Nephron (organoid): ENCODE results near the gene C19orf47.

ENCODE experiments used
- H3K27ac Mint-ChIP-seq, 3 experiments: 2 replicates each; pipeline ENCODE4 v1.8.0; 2020; ENCODE audit warnings: mixed read lengths in 3 of 3, mild to moderate bottlenecking in 2 of 3, moderate library complexity in 1 of 3
- H3K27me3 Mint-ChIP-seq: 2 replicates; pipeline ENCODE4 v1.8.0; 2021; ENCODE audit warnings: low read depth, mild to moderate bottlenecking, moderate library complexity, mixed read lengths
- H3K36me3 Mint-ChIP-seq: 2 replicates; pipeline ENCODE4 v1.8.0; 2020; ENCODE audit warnings: low read depth, mixed read lengths
- H3K4me1 Mint-ChIP-seq: 2 replicates; pipeline ENCODE4 v1.8.0; 2020; ENCODE audit warnings: mixed read lengths
- H3K4me3 Mint-ChIP-seq, 3 experiments: 2 replicates each; pipeline ENCODE4 v1.8.0; 2020; ENCODE audit warnings: mild to moderate bottlenecking in 3 of 3, mixed read lengths in 3 of 3, moderate library complexity in 2 of 3
- H3K9me3 Mint-ChIP-seq: 2 replicates; pipeline ENCODE4 v1.8.0; 2020; ENCODE audit warnings: mixed read lengths
- CTCF ChIP-seq, 3 experiments: fragments of 200-600 bp; sonication (generic); IDR thresholded peaks; one replicate each; pipeline ENCODE4 v1.5.0; 2021; ENCODE audit warnings: antibody characterized with exemption in 3 of 3; ENCODE audit not compliant: unreplicated experiment in 3 of 3

C19orf47 gene

GRCh38 chr19:40379446-40380198, 31.4 kb upstream of the C19orf47 start:
- H3K36me3 Mint-ChIP-seq, result peaks cover 15% of the 10 kb centered on the region
- H3K27me3 Mint-ChIP-seq, result no peaks in the 10 kb centered on the region
- TF ChIP-seq CTCF (IDR thresholded peaks at IDR 0.05; ENCODE audit: unreplicated experiment in 3 of 3), result no peak
- H3K4me3 Mint-ChIP-seq, result no peak overlapping the region
- H3K4me1 Mint-ChIP-seq, result no peaks in the 10 kb centered on the region
- H3K27ac Mint-ChIP-seq, result no peak overlapping the region
- no peaks in the 10 kb centered on the region for H3K9me3 Mint-ChIP-seq

GRCh38 chr19:40378509-40378908, 30.3 kb upstream of the C19orf47 start:
- H3K9me3 Mint-ChIP-seq, result no peaks in the 10 kb centered on the region
- no peak overlapping the region for H3K27ac Mint-ChIP-seq
- no peaks in the 10 kb centered on the region for H3K4me1 Mint-ChIP-seq
- H3K36me3 Mint-ChIP-seq, result peaks cover 26% of the 10 kb centered on the region
- no peaks in the 10 kb centered on the region for H3K27me3 Mint-ChIP-seq
- H3K4me3 Mint-ChIP-seq, result no peak overlapping the region
- TF ChIP-seq CTCF (IDR thresholded peaks at IDR 0.05; ENCODE audit: unreplicated experiment in 3 of 3), result no peak

- Mint-ChIP-seq H3K27ac (no peak overlapping the region), H3K4me1 (no peaks in the 10 kb centered on the region), H3K27me3 (no peaks in the 10 kb centered on the region), H3K36me3 (peaks cover 29% of the 10 kb centered on the region), H3K4me3 (no peak overlapping the region), H3K9me3 (no peaks in the 10 kb centered on the region)
- no peak for TF ChIP-seq CTCF (IDR thresholded peaks at IDR 0.05; ENCODE audit: unreplicated experiment in 3 of 3)
Measured at GRCh38 chr19:40377876-40378385, 29.7 kb upstream of the C19orf47 start.

- Mint-ChIP-seq H3K36me3 (peaks cover 43% of the 10 kb centered on the region), H3K27ac (no peak overlapping the region), H3K4me3 (no peak overlapping the region), H3K27me3 (no peaks in the 10 kb centered on the region), H3K9me3 (no peaks in the 10 kb centered on the region), H3K4me1 (no peaks in the 10 kb centered on the region)
- no peak for TF ChIP-seq CTCF (IDR thresholded peaks at IDR 0.05; ENCODE audit: unreplicated experiment in 3 of 3)
Measured at GRCh38 chr19:40376286-40376862, 28.2 kb upstream of the C19orf47 start.

- peaks cover 58% of the 10 kb centered on the region for H3K36me3 Mint-ChIP-seq
- no peaks in the 10 kb centered on the region for H3K9me3 Mint-ChIP-seq
- H3K27me3 Mint-ChIP-seq, result no peaks in the 10 kb centered on the region
- no peak overlapping the region for H3K4me3 Mint-ChIP-seq
- TF ChIP-seq CTCF (IDR thresholded peaks at IDR 0.05; ENCODE audit: unreplicated experiment in 3 of 3), result no peak
- no peak overlapping the region for H3K27ac Mint-ChIP-seq
- H3K4me1 Mint-ChIP-seq, result peaks cover 10% of the 10 kb centered on the region
Measured at GRCh38 chr19:40374084-40374483, 25.9 kb upstream of the C19orf47 start.

GRCh38 chr19:40371802-40372122, 23.6 kb upstream of the C19orf47 start:
- no peak overlapping the region for H3K27ac Mint-ChIP-seq
- no peaks in the 10 kb centered on the region for H3K27me3 Mint-ChIP-seq
- no peaks in the 10 kb centered on the region for H3K9me3 Mint-ChIP-seq
- H3K4me1 Mint-ChIP-seq, result peaks cover 27% of the 10 kb centered on the region
- H3K36me3 Mint-ChIP-seq, result peaks cover 62% of the 10 kb centered on the region
- no peak for TF ChIP-seq CTCF (IDR thresholded peaks at IDR 0.05; ENCODE audit: unreplicated experiment in 3 of 3)
- H3K4me3 Mint-ChIP-seq, result no peak overlapping the region
